GM23338 (cell line): ENCODE results near the gene UBAC2. TPM values are rescaled to one million over a fixed set of nuclear protein-coding genes. Genes with fewer than 3 reads are reported as not detected.

Experiments used
- ATAC-seq: fragments of 200-7000 bp; cut with Tn5 transposase; 3 replicates; pipeline ENCODE4 v1.9.1; 2020
- DNase-seq: peaks from one replicate; pipeline ENCODE4 v3.0.0-alpha.2; 2015; ENCODE audit warnings: low spot score
- H2AFZ ChIP-seq: fragments of 200-600 bp; sonication (generic); 2 replicates; pipeline ENCODE4 v1.8.0; 2016; ENCODE audit warnings: antibody characterized with exemption, mild to moderate bottlenecking, moderate library complexity
- H3F3A ChIP-seq: fragments of 200-600 bp; sonication (generic); replicated peaks from 2 replicates; pipeline ENCODE4 v1.8.0; 2017; ENCODE audit warnings: antibody characterized with exemption, mixed run types, low read depth
- H3K27ac ChIP-seq: fragments of 200-600 bp; sonication (generic); 2 replicates; pipeline ENCODE4 v1.6.1; 2016; ENCODE audit warnings: low read depth
- H3K27me3 ChIP-seq: fragments of 200-600 bp; sonication (generic); 2 replicates; pipeline ENCODE4 v1.8.0; 2016; ENCODE audit warnings: mild to moderate bottlenecking, mixed run types, moderate library complexity; ENCODE audit not compliant: insufficient read depth
- H3K36me3 ChIP-seq: fragments of 200-600 bp; sonication (generic); 2 replicates; pipeline ENCODE4 v1.8.0; 2016; ENCODE audit warnings: mild to moderate bottlenecking; ENCODE audit not compliant: insufficient read depth
- H3K4me1 ChIP-seq: fragments of 200-600 bp; sonication (generic); 2 replicates; pipeline ENCODE4 v1.8.0; 2016; ENCODE audit warnings: mild to moderate bottlenecking, moderate library complexity; ENCODE audit not compliant: insufficient read depth
- H3K4me2 ChIP-seq: fragments of 200-600 bp; sonication (generic); 2 replicates; pipeline ENCODE4 v1.7.1; 2017; ENCODE audit warnings: mixed run types
- H3K4me3 ChIP-seq: fragments of 200-600 bp; sonication (generic); 2 replicates; pipeline ENCODE4 v1.6.1; 2016; ENCODE audit warnings: mixed run types
- H3K79me2 ChIP-seq: fragments of 200-600 bp; sonication (generic); replicated peaks from 2 replicates; pipeline ENCODE4 v1.8.0; 2017; ENCODE audit warnings: mild to moderate bottlenecking; ENCODE audit not compliant: insufficient read depth
- H3K9me2 ChIP-seq: fragments of 200-600 bp; sonication (generic); 2 replicates; pipeline ENCODE4 v1.8.0; 2017; ENCODE audit not compliant: insufficient read depth
- H4K20me1 ChIP-seq: fragments of 200-600 bp; sonication (generic); replicated peaks from 2 replicates; pipeline ENCODE4 v1.8.0; 2017; ENCODE audit warnings: mild to moderate bottlenecking; ENCODE audit not compliant: insufficient read depth
- H3K27ac Mint-ChIP-seq: 2 replicates; pipeline ENCODE4 v1.8.0; 2020; ENCODE audit warnings: inconsistent platforms, mild to moderate bottlenecking, moderate library complexity, mixed read lengths
- H3K27me3 Mint-ChIP-seq: 3 replicates; pipeline ENCODE4 v1.8.0; 2022; ENCODE audit warnings: low read depth, mild to moderate bottlenecking, moderate library complexity, mixed read lengths, inconsistent platforms; ENCODE audit not compliant: insufficient read depth, poor library complexity
- H3K36me3 Mint-ChIP-seq: 3 replicates; pipeline ENCODE4 v1.8.0; 2021; ENCODE audit warnings: low read depth, mild to moderate bottlenecking, inconsistent platforms, moderate library complexity, mixed read lengths
- H3K4me1 Mint-ChIP-seq: 3 replicates; pipeline ENCODE4 v1.8.0; 2020; ENCODE audit warnings: mild to moderate bottlenecking, inconsistent platforms, mixed read lengths
- H3K4me3 Mint-ChIP-seq: 3 replicates; pipeline ENCODE4 v1.8.0; 2021; ENCODE audit warnings: moderate library complexity, mild to moderate bottlenecking, inconsistent platforms, mixed read lengths
- H3K9me3 Mint-ChIP-seq: 3 replicates; pipeline ENCODE4 v1.8.0; 2020; ENCODE audit warnings: moderate library complexity, mild to moderate bottlenecking, inconsistent platforms, mixed read lengths
- CTCF ChIP-seq, 2 experiments: fragments of 200-600 bp in 1 of 2; sonication (generic) in 1 of 2; conservative IDR thresholded peaks; 2 replicates each; pipeline versions ENCODE4 v1.5.1 to v1.6.1; 2016 to 2017; ENCODE audit warnings: antibody characterized with exemption in 2 of 2, low read depth in 2 of 2, mild to moderate bottlenecking in 2 of 2, moderate library complexity in 1 of 2
- ETS1 ChIP-seq: IDR thresholded peaks from 2 replicates; pipeline ENCODE4 v1.6.1; 2016; ENCODE audit warnings: antibody characterized with exemption
- EZH2 ChIP-seq: fragments of 200-600 bp; sonication (generic); IDR thresholded peaks from one replicate; pipeline ENCODE4 v1.8.0; 2017; ENCODE audit warnings: antibody characterized with exemption, mild to moderate bottlenecking, low read depth; ENCODE audit not compliant: unreplicated experiment
- EZH2phosphoT487 ChIP-seq: fragments of 200-600 bp; sonication (generic); IDR thresholded peaks from one replicate; pipeline ENCODE4 v1.8.1; 2018; ENCODE audit warnings: antibody characterized with exemption; ENCODE audit not compliant: unreplicated experiment
- JUNB ChIP-seq: IDR thresholded peaks from one replicate; pipeline ENCODE4 v1.6.1; 2016; ENCODE audit warnings: antibody characterized with exemption; ENCODE audit not compliant: unreplicated experiment
- NANOG ChIP-seq: IDR thresholded peaks from 2 replicates; pipeline ENCODE4 v1.6.1; 2016; ENCODE audit warnings: antibody characterized with exemption, borderline replicate concordance
- POLR2AphosphoS5 ChIP-seq: IDR thresholded peaks from 2 replicates; pipeline ENCODE4 v1.6.1; 2016; ENCODE audit warnings: antibody characterized with exemption, low read depth
- REST ChIP-seq: IDR thresholded peaks from one replicate; pipeline ENCODE4 v1.6.1; 2018; ENCODE audit warnings: antibody characterized with exemption; ENCODE audit not compliant: unreplicated experiment
- STAT1 ChIP-seq: IDR thresholded peaks from one replicate; pipeline ENCODE4 v1.6.1; 2016; ENCODE audit warnings: antibody characterized with exemption; ENCODE audit not compliant: unreplicated experiment
- ZNF331 ChIP-seq: fragments of 250-450 bp; sonication (Bioruptor Pico); IDR thresholded peaks from 2 replicates; pipeline ENCODE4 v1.5.0; 2020; ENCODE audit warnings: low read depth, mild to moderate bottlenecking, moderate library complexity
- polyA plus RNA-seq: library from polyadenylated mRNA; unstranded; fragments of >200 nt; fragmentation: Nextera tagmentation; extraction: Ambion mirVana; gene quantifications from 2 replicates; pipeline ENCODE4 v1.2.1, GENCODE V29; 2016
- total RNA-seq: library from RNA; depleted of rRNA; stranded (reverse); fragments of >200 nt; shearing (Covaris generic); gene quantifications from 2 replicates; pipeline ENCODE4 v1.2.3, GENCODE V29; 2014

UBAC2 gene
- total and polyA plus RNA-seq, 2 experiments from 2014 or later = 37.9 to 76.9 TPM

GRCh38 chr13:99205621-99206220 lies 5.1 kb downstream of the UBAC2 start (continued):
- TF ChIP-seq EZH2 = no peak
- no peak for TF ChIP-seq JUNB
- no peak for TF ChIP-seq ETS1
- TF ChIP-seq REST = no peak

- peaks cover 54% of the 10 kb centered on the region for H4K20me1 ChIP-seq
- TF ChIP-seq JUNB (no peak), EZH2phosphoT487 (no peak), NANOG (no peak), ZNF331 (CRISPR knock-in tag) (no peak), CTCF (conservative IDR thresholded peaks at IDR 0.05; ENCODE audit: low read depth in 2 of 2) (no peak), REST (no peak), STAT1 (no peak), EZH2 (no peak), POLR2AphosphoS5 (no peak)
Measured at GRCh38 chr13:99206226-99206625, 5.6 kb downstream of the UBAC2 start.

More at GRCh38 chr13:99206226-99206625, 5.6 kb downstream of the UBAC2 start:
- Histone ChIP-seq H3K36me3 (peaks cover 3% of the 10 kb centered on the region; the same call in 1 of the 2 replicates), H3K27ac (no peak overlapping the region), H3K4me1 (peaks cover 10% of the 10 kb centered on the region), H3F3A (no peaks in the 10 kb centered on the region), H3K9me2 (no peaks in the 10 kb centered on the region), H3K79me2 (peaks cover 98% of the 10 kb centered on the region), H3K4me2 (no peak overlapping the region), H3K4me3 (no peak overlapping the region), H2AFZ (no peak overlapping the region), H3K27me3 (no peaks in the 10 kb centered on the region)
- Mint-ChIP-seq H3K4me3 (no peak overlapping the region), H3K27me3 (peaks cover 8% of the 10 kb centered on the region), H3K4me1 (peaks cover 48% of the 10 kb centered on the region), H3K9me3 (no peaks in the 10 kb centered on the region), H3K27ac (no peak overlapping the region), H3K36me3 (peaks cover 26% of the 10 kb centered on the region)
- DNase-seq (no peak), ATAC-seq (no peak)
